ENCODE results near the gene ZG16B. TPM values are rescaled to one million over a fixed set of nuclear protein-coding genes. Genes with fewer than 3 reads are reported as not detected.

ZG16B gene
- total and polyA plus RNA-seq, 2 of the 8 experiments (the other 6 are each of a cell fraction or from before 2014, with no cell fraction given): 0.11 TPM; not detected in 1

- H2BK20ac ChIP-seq (ENCODE audit: low read length): no peak overlapping the region
- H2BK5ac ChIP-seq (ENCODE audit: low read depth, low read length): no peak overlapping the region
- no peak overlapping the region for H3K27ac ChIP-seq (ENCODE audit: low read depth, low read length)
- H2BK120ac ChIP-seq (replicated peaks; ENCODE audit: low read depth, low read length): no peak overlapping the region
- H4K20me1 ChIP-seq (replicated peaks in 1 of 2; ENCODE audit: control insufficient read depth in 1 of 2, insufficient read depth in 2 of 2, low read length in 2 of 2): no peaks in the 10 kb centered on the region
- no peak overlapping the region for H2AFZ ChIP-seq (ENCODE audit: low read length)
- no peak overlapping the region for H3K14ac ChIP-seq (ENCODE audit: insufficient read length)
- H3K36me3 ChIP-seq (ENCODE audit: control insufficient read depth in 2 of 4, insufficient read depth in 4 of 4, low read length in 3 of 4): peaks cover 0 to 3% (median 0%) of the 10 kb centered on the region in 4 experiments; a peak in 1 of 8 replicates
- peaks cover 3 to 11% of the 10 kb centered on the region in 2 experiments; a peak in 3 of 4 replicates for H3K9me3 ChIP-seq (ENCODE audit: insufficient read depth in 2 of 2, low read depth in 1 of 2, low read length in 1 of 2)
- no peak overlapping the region; the same call in 1 of the 2 replicates for H4K8ac ChIP-seq (ENCODE audit: extremely low read depth, insufficient read depth, low read length)
- H3K79me1 ChIP-seq (ENCODE audit: low read depth, low read length): no peaks in the 10 kb centered on the region
- 89% methylated on average over 16 of the region's 16 CpGs; no CpG with 5 or more reads in 1 of the 2 experiments for WGBS, 2 experiments (ENCODE audit: extremely low coverage in 1 of 2, insufficient coverage in 1 of 2, insufficient read length in 1 of 2, insufficient replicate concordance in 2 of 2, low coverage in 1 of 2, low lambda C conversion rate in 2 of 2, missing lambda C conversion rate in 1 of 2)
- H3K56ac ChIP-seq (replicated peaks; ENCODE audit: insufficient read length, low read depth, low read length): no peak overlapping the region
- no peak overlapping the region for H4K5ac ChIP-seq (ENCODE audit: insufficient read length, low read depth, low read length)
- 0 out of 2 replicates have a peak overlapping the region, but pooled peaks have one; percentile 39 for H2AK5ac ChIP-seq (ENCODE audit: low read depth, low read length)
- H3K4me3 ChIP-seq (ENCODE audit: extremely low read depth in 1 of 4, insufficient read depth in 2 of 4, low read depth in 3 of 4, low read length in 4 of 4): no peak overlapping the region
- DNase-seq (ENCODE audit: low read depth in 1 of 2, low spot score in 2 of 2) (no peak), FAIRE-seq (no peak)
- no peak overlapping the region for H4K91ac ChIP-seq (replicated peaks; ENCODE audit: insufficient read length, low read length)
- no peak overlapping the region for H3K23ac ChIP-seq (ENCODE audit: insufficient read length)
- no peak overlapping the region for H3K18ac ChIP-seq (ENCODE audit: extremely low read depth, low read length)
- H2BK12ac ChIP-seq (ENCODE audit: low read depth, low read length): no peak overlapping the region
- POLR2A ChIA-PET (ENCODE audit: partially characterized antibody): interaction anchor here (1.0 kb wide), 1 partner anchor 11 kb away, joined by 4 read pairs; no protein-coding TSS in a partner anchor
- no peaks in the 10 kb centered on the region for H3K79me2 ChIP-seq (ENCODE audit: control insufficient read depth in 1 of 2, insufficient read depth in 2 of 2, low read length in 2 of 2)
- H3K4me1 ChIP-seq (replicated peaks in 1 of 4; ENCODE audit: control insufficient read depth in 3 of 4, insufficient read depth in 4 of 4, low read length in 3 of 4): no peaks in the 10 kb centered on the region
- no peak overlapping the region for H2BK15ac ChIP-seq (ENCODE audit: low read length)
- no peak overlapping the region for H3K9ac ChIP-seq (replicated peaks in 1 of 4; ENCODE audit: extremely low read depth in 1 of 4, low read depth in 3 of 4, low read length in 3 of 4)
- H3K27me3 ChIP-seq (replicated peaks in 1 of 4; ENCODE audit: control insufficient read depth in 3 of 4, extremely low read depth in 1 of 4, insufficient read depth in 3 of 4, low read length in 3 of 4): peaks cover 0 to 13% (median 2%) of the 10 kb centered on the region in 4 experiments; a peak in 3 of 7 replicates
- no peak overlapping the region for H3K4me2 ChIP-seq (ENCODE audit: insufficient read depth in 1 of 2, low read depth in 2 of 2, low read length in 2 of 2)
- no peak overlapping the region for H3K4ac ChIP-seq (replicated peaks; ENCODE audit: insufficient read length, low read depth, low read length)
- H3K23me2 ChIP-seq (ENCODE audit: low read depth, low read length): no peaks in the 10 kb centered on the region
- CTCF ChIA-PET (ENCODE audit: partially characterized antibody): interaction anchor here (0.6 to 7.3 kb wide), 5 partner anchors 10 to 28 kb away, joined by 3 to 74 read pairs (median 4); no protein-coding TSS in a partner anchor
- TF ChIP-seq PHF8 (conservative IDR thresholded peaks at IDR 0.05; ENCODE audit: low read depth, low read length): no peak
- TF ChIP-seq TAF7 (optimal IDR thresholded peaks at IDR 0.05; ENCODE audit: borderline replicate concordance, low read depth, low read length): no peak
- no peak for TF ChIP-seq RBBP5 (IDR thresholded peaks at IDR 0.05; ENCODE audit: borderline replicate concordance, low read depth, low read length)
- no peak for TF ChIP-seq SP2 (IDR thresholded peaks at IDR 0.05; ENCODE audit: low read length)
- no peak for TF ChIP-seq SP1 (IDR thresholded peaks at IDR 0.05; ENCODE audit: low read depth, low read length)
- TF ChIP-seq, protein P1, sequence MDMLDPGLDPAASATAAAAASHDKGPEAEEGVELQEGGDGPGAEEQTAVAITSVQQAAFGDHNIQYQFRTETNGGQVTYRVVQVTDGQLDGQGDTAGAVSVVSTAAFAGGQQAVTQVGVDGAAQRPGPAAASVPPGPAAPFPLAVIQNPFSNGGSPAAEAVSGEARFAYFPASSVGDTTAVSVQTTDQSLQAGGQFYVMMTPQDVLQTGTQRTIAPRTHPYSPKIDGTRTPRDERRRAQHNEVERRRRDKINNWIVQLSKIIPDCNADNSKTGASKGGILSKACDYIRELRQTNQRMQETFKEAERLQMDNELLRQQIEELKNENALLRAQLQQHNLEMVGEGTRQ (IDR thresholded peaks at IDR 0.05; ENCODE audit: low read length): no peak
Measured at GRCh38 chr16:2848933-2849725, 19.0 kb downstream of the ZG16B start.

Data from H1 (cell line).